CD8-positive, alpha-beta memory T cell (primary cell): ENCODE data around the gene ESPNL. TPM values are rescaled to one million over a fixed set of nuclear protein-coding genes. Genes with fewer than 3 reads are reported as not detected.

ENCODE experiments used
- CTCF ChIA-PET: fragments of 350-600 bp; sonication (Branson Sonifier 250); formaldehyde crosslinking; loops from one replicate; lab custom pipeline; 2021; ENCODE audit warnings: antibody characterized with exemption; lab: Charles Lee
- POLR2A ChIA-PET: fragments of 350-600 bp; sonication (Branson Sonifier 250); formaldehyde crosslinking; loops from one replicate; lab custom pipeline; 2021; ENCODE audit warnings: antibody characterized with exemption; lab: Charles Lee
- DNase-seq, 5 donors: peaks; one replicate each; pipeline versions ENCODE4 v3.0.0 to v3.0.0-alpha.2; 2020 to 2022; ENCODE audit warnings: mixed read lengths in 1 of 5
- H3K27ac ChIP-seq: one replicate; pipeline ENCODE4 v1.7.0; 2013; ENCODE audit warnings: low read depth, mild to moderate bottlenecking, low read length, moderate library complexity
- H3K27me3 ChIP-seq: 2 replicates; pipeline ENCODE4 v1.7.0; 2013; ENCODE audit warnings: low read length, mild to moderate bottlenecking; ENCODE audit not compliant: insufficient read depth, poor library complexity, severe bottlenecking
- H3K36me3 ChIP-seq: 2 replicates; pipeline ENCODE4 v1.7.0; 2013; ENCODE audit warnings: mild to moderate bottlenecking, low read length, moderate library complexity; ENCODE audit not compliant: insufficient read depth
- H3K4me1 ChIP-seq: 2 replicates; pipeline ENCODE4 v1.7.0; 2013; ENCODE audit warnings: mild to moderate bottlenecking, low read length, moderate library complexity; ENCODE audit not compliant: insufficient read depth
- H3K4me3 ChIP-seq: 2 replicates; pipeline ENCODE4 v1.7.0; 2013; ENCODE audit warnings: mild to moderate bottlenecking, low read length
- H3K9me3 ChIP-seq: 2 replicates; pipeline ENCODE4 v1.7.0; 2013; ENCODE audit warnings: mild to moderate bottlenecking, low read length
- H3K27ac Mint-ChIP-seq, 8 donors: one replicate each; pipeline ENCODE4 v1.8.0; 2020 to 2021; ENCODE audit warnings: mixed read lengths in 8 of 8, mild to moderate bottlenecking in 6 of 8, inconsistent platforms in 3 of 8, moderate library complexity in 3 of 8
- H3K27me3 Mint-ChIP-seq, 2 donors: one replicate each; pipeline ENCODE4 v1.8.0; 2020 to 2021; ENCODE audit warnings: mixed read lengths in 2 of 2, mild to moderate bottlenecking in 1 of 2, moderate library complexity in 1 of 2
- H3K36me3 Mint-ChIP-seq, 3 donors: one replicate each; pipeline ENCODE4 v1.8.0; 2020 to 2021; ENCODE audit warnings: mixed read lengths in 3 of 3, inconsistent platforms in 1 of 3, mild to moderate bottlenecking in 1 of 3
- H3K4me1 Mint-ChIP-seq, 3 donors: one replicate each; pipeline ENCODE4 v1.8.0; 2020 to 2021; ENCODE audit warnings: mixed read lengths in 3 of 3, inconsistent platforms in 1 of 3, mild to moderate bottlenecking in 1 of 3
- H3K4me3 Mint-ChIP-seq, 7 donors: one replicate each; pipeline ENCODE4 v1.8.0; 2020 to 2021; ENCODE audit warnings: mixed read lengths in 7 of 7, mild to moderate bottlenecking in 6 of 7, moderate library complexity in 4 of 7, inconsistent platforms in 2 of 7
- H3K9me3 Mint-ChIP-seq, 5 donors: one replicate each; pipeline ENCODE4 v1.8.0; 2020 to 2022; ENCODE audit warnings: mixed read lengths in 5 of 5, mild to moderate bottlenecking in 3 of 5, moderate library complexity in 2 of 5, inconsistent platforms in 1 of 5
- polyA plus RNA-seq: library from polyadenylated mRNA; unstranded; fragments of 300-500 nt; fragmentation: Illumina TruSeq; gene quantifications from one replicate; pipeline ENCODE4 v1.2.3, GENCODE V29; 2021
- total RNA-seq, 2 experiments: library from RNA; stranded (reverse); gene quantifications; one replicate each; pipeline ENCODE4 v1.2.3, GENCODE V29; 2021

The ESPNL gene
- total and polyA plus RNA-seq, 3 experiments from 2014 or later = not detected

GRCh38 chr2:238069021-238069709, 31.0 kb upstream of the ESPNL start:
- Histone ChIP-seq H3K9me3 (no peaks in the 10 kb centered on the region), H3K27ac (no peak overlapping the region), H3K27me3 (no peaks in the 10 kb centered on the region), H3K36me3 (peaks cover 6% of the 10 kb centered on the region), H3K4me1 (peaks cover 33% of the 10 kb centered on the region), H3K4me3 (no peak overlapping the region)
- no peaks in the 10 kb centered on the region for H3K27me3 Mint-ChIP-seq
- peak overlapping the region; percentile 68 to 92 (median 85) for H3K27ac Mint-ChIP-seq
- H3K4me3 Mint-ChIP-seq = peak overlapping the region; percentile 33 to 76 (median 71)
- no peaks in the 10 kb centered on the region for H3K9me3 Mint-ChIP-seq
- ChIA-PET POLR2A (interaction anchor here (1.0 kb wide), 1 partner anchor 8 kb away, joined by 4 read pairs; the partner anchor contains the start of gene SCLY), CTCF (no interaction called here)
- peak in 2 of 5 donors; percentile 26 to 33 for DNase-seq
- H3K4me1 Mint-ChIP-seq = peaks cover 35 to 70% (median 62%) of the 10 kb centered on the region in 3 donors
- peaks cover 14 to 60% (median 21%) of the 10 kb centered on the region in 3 donors for H3K36me3 Mint-ChIP-seq

- ChIA-PET CTCF (no interaction called here), POLR2A (no interaction called here)
- Mint-ChIP-seq H3K36me3 (peaks cover 14 to 58% (median 24%) of the 10 kb centered on the region in 3 donors), H3K9me3 (no peaks in the 10 kb centered on the region), H3K27me3 (no peaks in the 10 kb centered on the region), H3K4me3 (peak overlapping the region in 4 of 7 donors; percentile 41 to 76 (median 70)), H3K27ac (peak overlapping the region in 7 of 8 donors; percentile 25 to 92 (median 86)), H3K4me1 (peaks cover 35 to 69% (median 58%) of the 10 kb centered on the region in 3 donors)
- no peak overlapping the region for H3K4me3 ChIP-seq
- DNase-seq = no peak
- no peak overlapping the region for H3K27ac ChIP-seq
- H3K27me3 ChIP-seq = no peaks in the 10 kb centered on the region
- H3K36me3 ChIP-seq = peaks cover 6% of the 10 kb centered on the region
- peaks cover 33% of the 10 kb centered on the region for H3K4me1 ChIP-seq
- H3K9me3 ChIP-seq = no peaks in the 10 kb centered on the region
Measured at GRCh38 chr2:238069877-238070276, 30.3 kb upstream of the ESPNL start.

GRCh38 chr2:238075397-238075796, 24.7 kb upstream of the ESPNL start:
- no peak for DNase-seq
- POLR2A ChIA-PET = no interaction called here
- no peak overlapping the region for H3K4me3 ChIP-seq

GRCh38 chr2:238077292-238077691, 22.8 kb upstream of the ESPNL start:
- H3K4me1 ChIP-seq = no peaks in the 10 kb centered on the region
- Mint-ChIP-seq H3K36me3 (peaks cover 29 to 67% (median 29%) of the 10 kb centered on the region in 3 donors), H3K4me1 (peaks cover 0 to 17% (median 8%) of the 10 kb centered on the region in 3 donors), H3K27me3 (no peaks in the 10 kb centered on the region), H3K4me3 (no peak overlapping the region), H3K27ac (no peak overlapping the region), H3K9me3 (no peaks in the 10 kb centered on the region)
- H3K4me3 ChIP-seq = no peak overlapping the region
- CTCF ChIA-PET = no interaction called here
- H3K27ac ChIP-seq = no peak overlapping the region
- H3K27me3 ChIP-seq = no peaks in the 10 kb centered on the region
- POLR2A ChIA-PET = no interaction called here
- H3K9me3 ChIP-seq = no peaks in the 10 kb centered on the region
- no peak for DNase-seq
- H3K36me3 ChIP-seq = peaks cover 13% of the 10 kb centered on the region

More at GRCh38 chr2:238075397-238075796, 24.7 kb upstream of the ESPNL start:
- Mint-ChIP-seq H3K27me3 (no peaks in the 10 kb centered on the region), H3K4me1 (peaks cover 2 to 29% (median 18%) of the 10 kb centered on the region in 3 donors), H3K36me3 (peaks cover 18 to 55% (median 25%) of the 10 kb centered on the region in 3 donors), H3K4me3 (no peak overlapping the region), H3K27ac (peak overlapping the region in 3 of 8 donors; percentile 3 to 13 (median 6)), H3K9me3 (no peaks in the 10 kb centered on the region)
- H3K36me3 ChIP-seq = peaks cover under 1% of the 10 kb centered on the region
- CTCF ChIA-PET = no interaction called here
- H3K27ac ChIP-seq = no peak overlapping the region
- H3K9me3 ChIP-seq = no peaks in the 10 kb centered on the region
- no peaks in the 10 kb centered on the region for H3K27me3 ChIP-seq
- H3K4me1 ChIP-seq = peaks cover 5% of the 10 kb centered on the region

- ChIA-PET CTCF (no interaction called here), POLR2A (no interaction called here)
- no peaks in the 10 kb centered on the region for H3K27me3 ChIP-seq
- no peak overlapping the region for H3K4me3 ChIP-seq
- DNase-seq = no peak
- no peak overlapping the region for H3K27ac ChIP-seq
- peaks cover 30% of the 10 kb centered on the region for H3K36me3 ChIP-seq
- no peaks in the 10 kb centered on the region for H3K27me3 Mint-ChIP-seq
- no peaks in the 10 kb centered on the region for H3K4me1 ChIP-seq
- no peak overlapping the region for H3K4me3 Mint-ChIP-seq
- peaks cover 0 to 5% (median 0%) of the 10 kb centered on the region in 3 donors for H3K4me1 Mint-ChIP-seq
- no peaks in the 10 kb centered on the region for H3K9me3 Mint-ChIP-seq
- H3K9me3 ChIP-seq = no peaks in the 10 kb centered on the region
- H3K27ac Mint-ChIP-seq = no peak overlapping the region
- H3K36me3 Mint-ChIP-seq = peaks cover 25 to 68% (median 29%) of the 10 kb centered on the region in 3 donors
Measured at GRCh38 chr2:238079874-238080327, 20.2 kb upstream of the ESPNL start.

- Histone ChIP-seq H3K4me1 (no peaks in the 10 kb centered on the region), H3K27ac (no peak overlapping the region), H3K4me3 (no peak overlapping the region), H3K9me3 (no peaks in the 10 kb centered on the region), H3K27me3 (no peaks in the 10 kb centered on the region), H3K36me3 (peaks cover 30% of the 10 kb centered on the region)
- Mint-ChIP-seq H3K36me3 (peaks cover 26 to 67% (median 33%) of the 10 kb centered on the region in 3 donors), H3K9me3 (no peaks in the 10 kb centered on the region), H3K4me1 (no peaks in the 10 kb centered on the region), H3K4me3 (no peak overlapping the region), H3K27me3 (no peaks in the 10 kb centered on the region), H3K27ac (peak overlapping the region in 1 of 8 donors; percentile 81)
- POLR2A ChIA-PET = no interaction called here
- DNase-seq = no peak
- CTCF ChIA-PET = no interaction called here
Measured at GRCh38 chr2:238080518-238080917, 19.6 kb upstream of the ESPNL start.

GRCh38 chr2:238081150-238081549, 19.0 kb upstream of the ESPNL start:
- Mint-ChIP-seq H3K9me3 (no peaks in the 10 kb centered on the region), H3K36me3 (peaks cover 26 to 71% (median 33%) of the 10 kb centered on the region in 3 donors), H3K4me3 (no peak overlapping the region), H3K4me1 (no peaks in the 10 kb centered on the region), H3K27ac (no peak overlapping the region), H3K27me3 (no peaks in the 10 kb centered on the region)
- DNase-seq = no peak
- no peaks in the 10 kb centered on the region for H3K9me3 ChIP-seq
- H3K4me3 ChIP-seq = no peak overlapping the region
- CTCF ChIA-PET = no interaction called here
- POLR2A ChIA-PET = no interaction called here
- no peaks in the 10 kb centered on the region for H3K27me3 ChIP-seq
- H3K36me3 ChIP-seq = peaks cover 30% of the 10 kb centered on the region
- H3K4me1 ChIP-seq = no peaks in the 10 kb centered on the region
- H3K27ac ChIP-seq = no peak overlapping the region

GRCh38 chr2:238081561-238081960, 18.6 kb upstream of the ESPNL start:
- POLR2A ChIA-PET = no interaction called here
- Mint-ChIP-seq H3K27me3 (no peaks in the 10 kb centered on the region), H3K4me3 (no peak overlapping the region), H3K4me1 (no peaks in the 10 kb centered on the region), H3K27ac (peak overlapping the region in 1 of 8 donors; percentile 3), H3K9me3 (no peaks in the 10 kb centered on the region), H3K36me3 (peaks cover 24 to 70% (median 33%) of the 10 kb centered on the region in 3 donors)
- no peak overlapping the region for H3K27ac ChIP-seq
- no peaks in the 10 kb centered on the region for H3K27me3 ChIP-seq
- CTCF ChIA-PET = no interaction called here
- H3K4me3 ChIP-seq = no peak overlapping the region
- no peaks in the 10 kb centered on the region for H3K9me3 ChIP-seq
- H3K36me3 ChIP-seq = peaks cover 30% of the 10 kb centered on the region
- H3K4me1 ChIP-seq = no peaks in the 10 kb centered on the region
- no peak for DNase-seq
